Loucy (cell line): Measurements from ENCODE around the gene CBLC.

ENCODE experiments used
- H2AFZ ChIP-seq: fragments of 200-600 bp; sonication (generic); 2 replicates; pipeline ENCODE4 v1.6.0; 2016; ENCODE audit warnings: antibody characterized with exemption, mild to moderate bottlenecking, low read length, moderate library complexity
- H3F3A ChIP-seq: fragments of 200-600 bp; 2 replicates; pipeline ENCODE4 v1.6.0; 2016; ENCODE audit warnings: antibody characterized with exemption, low read depth, mild to moderate bottlenecking
- H3K27me3 ChIP-seq: fragments of 200-600 bp; sonication (generic); 2 replicates; pipeline ENCODE4 v1.6.1; 2014; ENCODE audit warnings: low read length, mild to moderate bottlenecking; ENCODE audit not compliant: insufficient read depth, poor library complexity, severe bottlenecking
- H3K36me3 ChIP-seq: fragments of 200-600 bp; sonication (generic); 2 replicates; pipeline ENCODE4 v1.6.1; 2016; ENCODE audit warnings: low read length; ENCODE audit not compliant: insufficient read depth
- H3K4me1 ChIP-seq: fragments of 200-600 bp; sonication (generic); 2 replicates; pipeline ENCODE4 v1.5.1; 2014; ENCODE audit warnings: low read length, mild to moderate bottlenecking; ENCODE audit not compliant: insufficient read depth, poor library complexity, severe bottlenecking
- H3K4me2 ChIP-seq: fragments of 200-600 bp; sonication (generic); 2 replicates; pipeline ENCODE4 v1.6.0; 2014; ENCODE audit warnings: antibody characterized with exemption, low read length, low read depth, mild to moderate bottlenecking; ENCODE audit not compliant: poor library complexity, severe bottlenecking
- H3K4me3 ChIP-seq: fragments of 200-600 bp; sonication (generic); 2 replicates; pipeline ENCODE4 v1.5.1; 2014; ENCODE audit warnings: low read length, mild to moderate bottlenecking, mixed read lengths; ENCODE audit not compliant: poor library complexity, severe bottlenecking
- H3K79me2 ChIP-seq: fragments of 200-600 bp; sonication (generic); 2 replicates; pipeline ENCODE4 v1.6.1; 2014; ENCODE audit warnings: low read length; ENCODE audit not compliant: insufficient read depth
- H3K9ac ChIP-seq: fragments of 200-600 bp; sonication (generic); 2 replicates; pipeline ENCODE4 v1.6.0; 2014; ENCODE audit warnings: mild to moderate bottlenecking, low read depth, low read length, moderate library complexity; ENCODE audit not compliant: poor library complexity, severe bottlenecking
- H3K9me2 ChIP-seq: fragments of 200-600 bp; sonication (generic); replicated peaks from 2 replicates; pipeline ENCODE4 v1.6.1; 2016; ENCODE audit warnings: low read depth, low read length, mixed read lengths
- H3K9me3 ChIP-seq: fragments of 200-600 bp; sonication (generic); 2 replicates; pipeline ENCODE4 v1.6.1; 2014; ENCODE audit warnings: mild to moderate bottlenecking, antibody characterized with exemption, low read length, low read depth; ENCODE audit not compliant: insufficient read depth
- H4K20me1 ChIP-seq: fragments of 200-600 bp; sonication (generic); 2 replicates; pipeline ENCODE4 v1.6.0; 2014; ENCODE audit warnings: antibody characterized with exemption, low read length, mild to moderate bottlenecking; ENCODE audit not compliant: insufficient read depth, poor library complexity, severe bottlenecking
- EZH2phosphoT487 ChIP-seq: fragments of 200-600 bp; IDR thresholded peaks from 2 replicates; pipeline ENCODE4 v1.6.1; 2018; ENCODE audit warnings: antibody characterized with exemption, mild to moderate bottlenecking, moderate library complexity, borderline replicate concordance
- TF ChIP-seq, protein P1 (sequence below): fragments of 200-600 bp; sonication (generic); conservative IDR thresholded peaks from 2 replicates; pipeline ENCODE4 v1.5.1; 2014; ENCODE audit warnings: mild to moderate bottlenecking, antibody characterized with exemption, low read length

Gene CBLC

DNA sequence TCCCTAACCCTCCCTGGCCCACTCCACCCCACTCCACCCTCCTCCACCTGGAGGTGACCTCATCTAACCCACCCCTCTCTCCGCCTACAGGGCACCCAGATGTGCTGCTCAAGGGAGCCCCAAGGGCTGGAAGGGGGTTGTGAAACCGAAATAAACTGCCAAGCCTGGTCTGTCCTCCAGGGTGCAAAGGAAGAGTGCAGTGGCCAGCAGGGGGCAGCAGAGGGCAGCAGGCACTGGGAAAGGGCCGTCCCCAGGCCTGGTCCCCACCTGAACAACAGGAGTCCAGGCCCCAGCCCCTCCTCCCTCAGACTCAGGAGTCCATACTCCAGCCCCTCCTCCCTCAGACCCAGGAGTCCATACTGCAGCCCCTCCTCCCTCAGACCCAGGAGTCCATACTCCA is 22.8 kb downstream of the CBLC start:
- TF ChIP-seq EZH2phosphoT487 = no peak
- TF ChIP-seq, protein P1, sequence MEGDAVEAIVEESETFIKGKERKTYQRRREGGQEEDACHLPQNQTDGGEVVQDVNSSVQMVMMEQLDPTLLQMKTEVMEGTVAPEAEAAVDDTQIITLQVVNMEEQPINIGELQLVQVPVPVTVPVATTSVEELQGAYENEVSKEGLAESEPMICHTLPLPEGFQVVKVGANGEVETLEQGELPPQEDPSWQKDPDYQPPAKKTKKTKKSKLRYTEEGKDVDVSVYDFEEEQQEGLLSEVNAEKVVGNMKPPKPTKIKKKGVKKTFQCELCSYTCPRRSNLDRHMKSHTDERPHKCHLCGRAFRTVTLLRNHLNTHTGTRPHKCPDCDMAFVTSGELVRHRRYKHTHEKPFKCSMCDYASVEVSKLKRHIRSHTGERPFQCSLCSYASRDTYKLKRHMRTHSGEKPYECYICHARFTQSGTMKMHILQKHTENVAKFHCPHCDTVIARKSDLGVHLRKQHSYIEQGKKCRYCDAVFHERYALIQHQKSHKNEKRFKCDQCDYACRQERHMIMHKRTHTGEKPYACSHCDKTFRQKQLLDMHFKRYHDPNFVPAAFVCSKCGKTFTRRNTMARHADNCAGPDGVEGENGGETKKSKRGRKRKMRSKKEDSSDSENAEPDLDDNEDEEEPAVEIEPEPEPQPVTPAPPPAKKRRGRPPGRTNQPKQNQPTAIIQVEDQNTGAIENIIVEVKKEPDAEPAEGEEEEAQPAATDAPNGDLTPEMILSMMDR = peak; percentile 87
- Histone ChIP-seq H3K79me2 (no peaks in the 10 kb centered on the region), H2AFZ (peak overlapping the region; percentile 63), H3K27me3 (no peaks in the 10 kb centered on the region), H3K4me1 (no peaks in the 10 kb centered on the region), H3K4me3 (no peak overlapping the region), H3K36me3 (no peaks in the 10 kb centered on the region), H3F3A (no peaks in the 10 kb centered on the region), H3K9me3 (no peaks in the 10 kb centered on the region), H4K20me1 (no peaks in the 10 kb centered on the region), H3K4me2 (no peak overlapping the region), H3K9ac (no peak overlapping the region), H3K9me2 (no peaks in the 10 kb centered on the region)

DNA sequence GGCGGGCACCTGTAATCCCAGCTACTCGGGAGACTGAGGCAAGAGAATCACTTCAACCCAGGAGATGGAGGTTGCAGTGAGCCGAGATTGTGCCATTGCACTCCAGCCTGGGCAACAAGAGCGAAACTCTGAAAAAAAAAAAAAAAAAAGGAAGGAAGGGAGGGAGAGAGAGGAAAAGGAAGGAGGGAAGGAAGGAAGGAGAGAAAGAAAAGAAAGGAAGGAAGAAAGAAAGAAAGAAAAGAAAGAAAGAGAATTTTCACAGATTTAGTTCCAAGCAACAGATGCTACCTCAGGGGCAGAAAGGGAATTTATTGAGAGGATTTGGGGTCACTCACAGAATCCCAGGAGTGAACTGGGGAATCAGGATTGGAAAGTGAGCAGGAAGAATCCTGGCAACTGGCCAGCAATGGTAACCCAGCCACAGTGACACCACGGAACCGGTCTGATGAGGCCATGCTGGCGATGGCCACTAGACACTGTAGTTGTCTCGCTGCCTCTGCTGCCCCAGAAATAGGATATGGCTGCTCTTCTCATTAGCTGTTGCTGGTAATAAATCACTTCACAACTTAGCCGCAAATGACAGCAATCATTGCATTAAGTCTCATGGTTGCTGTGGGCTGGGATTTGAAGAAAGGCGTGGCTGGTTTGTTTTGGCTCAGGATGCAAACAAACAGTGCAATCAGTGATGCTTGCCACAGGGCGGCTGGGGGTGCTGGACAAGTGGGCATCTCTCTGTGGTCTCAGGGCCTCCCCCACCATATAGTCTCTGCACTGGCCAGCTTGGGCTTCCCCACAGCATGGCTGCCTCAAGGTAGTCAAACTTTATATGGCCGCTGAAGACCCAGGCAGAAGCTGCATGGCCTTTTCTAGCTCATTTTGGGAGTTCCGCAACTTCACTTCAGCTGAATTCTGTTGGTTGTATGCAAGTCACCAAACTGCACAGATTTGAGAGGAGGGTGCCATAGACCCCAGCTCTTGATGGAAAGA is 26.0 kb downstream of the CBLC start:
- no peaks in the 10 kb centered on the region for H3K4me1 ChIP-seq
- no peaks in the 10 kb centered on the region for H3K79me2 ChIP-seq
- H4K20me1 ChIP-seq = no peaks in the 10 kb centered on the region
- no peaks in the 10 kb centered on the region for H3F3A ChIP-seq
- H2AFZ ChIP-seq = no peak overlapping the region
- H3K9me2 ChIP-seq = no peaks in the 10 kb centered on the region
- no peak overlapping the region for H3K9ac ChIP-seq
- no peak for TF ChIP-seq EZH2phosphoT487
- TF ChIP-seq, protein P1 = no peak
- no peaks in the 10 kb centered on the region for H3K27me3 ChIP-seq
- H3K9me3 ChIP-seq = no peaks in the 10 kb centered on the region
- no peak overlapping the region for H3K4me3 ChIP-seq
- no peak overlapping the region for H3K4me2 ChIP-seq
- H3K36me3 ChIP-seq = no peaks in the 10 kb centered on the region

DNA sequence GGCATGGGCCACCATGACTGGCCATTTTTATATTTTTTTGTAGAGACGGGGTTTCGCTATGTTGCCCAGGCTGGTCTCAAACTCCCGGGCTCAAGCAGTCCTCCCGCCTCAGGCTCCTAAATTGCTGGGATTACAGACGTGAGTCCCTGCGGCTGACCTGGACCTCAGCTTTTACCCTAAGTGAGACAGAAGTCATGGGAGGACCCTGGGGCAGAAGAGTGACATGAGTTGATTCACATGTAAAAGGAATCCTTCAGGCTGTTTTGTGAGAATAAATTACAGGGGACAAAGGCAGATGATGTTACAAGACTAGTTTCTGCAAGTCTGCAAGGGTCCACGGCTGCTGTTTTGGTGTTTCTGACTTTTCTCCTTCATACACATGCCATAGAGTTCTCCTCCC is 28.6 kb downstream of the CBLC start:
- Histone ChIP-seq H3K4me2 (no peak overlapping the region), H3K27me3 (no peaks in the 10 kb centered on the region), H3K9me2 (no peaks in the 10 kb centered on the region), H3K36me3 (no peaks in the 10 kb centered on the region), H4K20me1 (no peaks in the 10 kb centered on the region), H3K79me2 (no peaks in the 10 kb centered on the region), H3K4me1 (no peaks in the 10 kb centered on the region), H3K9ac (no peak overlapping the region), H3K4me3 (no peak overlapping the region), H2AFZ (no peak overlapping the region), H3K9me3 (no peaks in the 10 kb centered on the region), H3F3A (no peaks in the 10 kb centered on the region)
- TF ChIP-seq, protein P1 = no peak
- no peak for TF ChIP-seq EZH2phosphoT487
